SK-N-SH (cell line): Measurements from ENCODE around the gene FCHO2. TPM values are rescaled to one million over a fixed set of nuclear protein-coding genes. Genes with fewer than 3 reads are reported as not detected.

Source experiments
- CTCF ChIA-PET: fragments of 300-600, 350-600 bp; formaldehyde crosslinking; extraction: SDS; loops from one replicate; lab custom pipeline; 2021; lab: Yijun Ruan, JAX
- POLR2A ChIA-PET: fragments of 350-600 bp; sonication (Branson Sonifier 250); formaldehyde crosslinking; extraction: SDS; loops from one replicate; lab custom pipeline; 2020; ENCODE audit warnings: antibody characterized with exemption, inconsistent platforms; lab: Yijun Ruan, JAX
- DNase-seq: peaks from one replicate; pipeline ENCODE4 v3.0.0; 2012
- H2AFZ ChIP-seq: fragments of 200-600 bp; sonication (generic); 2 replicates; pipeline ENCODE4 v1.8.1; 2016; ENCODE audit warnings: antibody characterized with exemption, mild to moderate bottlenecking, low read depth
- H3F3A ChIP-seq: fragments of 200-600 bp; sonication (generic); replicated peaks from 2 replicates; pipeline ENCODE3; 2016; ENCODE audit warnings: antibody characterized with exemption, mild to moderate bottlenecking; ENCODE audit not compliant: insufficient read depth
- H3K27ac ChIP-seq, 2 experiments: fragments of 200-500 bp in 1 of 2; fragments of 200-600 bp in 1 of 2; sonication (Bioruptor generic) in 1 of 2; sonication (generic), shearing (Covaris generic) in 1 of 2; 2 replicates each; pipeline versions ENCODE4 v1.5.1 to v1.6.1; 2014 to 2016; ENCODE audit warnings: low read depth in 2 of 2, inconsistent platforms in 1 of 2, low read length in 1 of 2, mild to moderate bottlenecking in 1 of 2, mixed read lengths in 1 of 2
- H3K27me3 ChIP-seq: fragments of 200-600 bp; sonication (generic), shearing (Covaris generic); 2 replicates; pipeline ENCODE4 v1.6.1; 2016; ENCODE audit warnings: mixed run types; ENCODE audit not compliant: insufficient read depth
- H3K36me3 ChIP-seq, 2 experiments: fragments of 200-500 bp in 1 of 2; fragments of 200-600 bp in 1 of 2; sonication (Bioruptor generic) in 1 of 2; sonication (generic) in 1 of 2; replicated peaks in 1 of 2; 2 replicates each; pipeline versions ENCODE3 to v1.5.1; 2014 to 2016; ENCODE audit warnings: low read length in 1 of 2, mild to moderate bottlenecking in 1 of 2; ENCODE audit not compliant: insufficient read depth in 2 of 2, control insufficient read depth in 1 of 2
- H3K4me1 ChIP-seq, 2 experiments: fragments of 200-500 bp in 1 of 2; fragments of 200-600 bp in 1 of 2; sonication (Bioruptor generic) in 1 of 2; sonication (generic), shearing (Covaris generic) in 1 of 2; 2 replicates each; pipeline versions ENCODE4 v1.5.1 to v1.6.1; 2014 to 2016; ENCODE audit warnings: low read depth in 1 of 2, low read length in 1 of 2, mixed run types in 1 of 2; ENCODE audit not compliant: insufficient read depth in 2 of 2, control insufficient read depth in 1 of 2
- H3K4me2 ChIP-seq: fragments of 200-600 bp; sonication (generic), shearing (Covaris generic); 2 replicates; pipeline ENCODE4 v1.6.1; 2017; ENCODE audit warnings: mixed run types
- H3K4me3 ChIP-seq, 2 experiments: fragments of 200-500 bp in 1 of 2; fragments of 200-600 bp in 1 of 2; sonication (Bioruptor generic) in 1 of 2; sonication (generic), shearing (Covaris generic) in 1 of 2; 2 replicates each; pipeline versions ENCODE4 v1.5.1 to v1.8.1; 2014 to 2016; ENCODE audit warnings: low read depth in 2 of 2, inconsistent platforms in 1 of 2, low read length in 1 of 2, mild to moderate bottlenecking in 1 of 2, mixed read lengths in 1 of 2, moderate library complexity in 1 of 2
- H3K79me2 ChIP-seq: fragments of 200-600 bp; sonication (generic); 2 replicates; pipeline ENCODE4 v1.8.1; 2017; ENCODE audit warnings: mild to moderate bottlenecking; ENCODE audit not compliant: insufficient read depth
- H3K9ac ChIP-seq: fragments of 200-600 bp; sonication (generic); 2 replicates; pipeline ENCODE4 v1.6.1; 2017; ENCODE audit warnings: mixed run types
- H3K9me2 ChIP-seq: fragments of 200-600 bp; sonication (generic); 2 replicates; pipeline ENCODE4 v1.6.1; 2017; ENCODE audit warnings: mixed run types
- H3K9me3 ChIP-seq: fragments of 200-600 bp; sonication (generic); 2 replicates; pipeline ENCODE4 v1.6.1; 2017; ENCODE audit warnings: mixed run types, mild to moderate bottlenecking, moderate library complexity
- H4K20me1 ChIP-seq: fragments of 200-600 bp; sonication (generic); 2 replicates; pipeline ENCODE4 v1.6.1; 2017; ENCODE audit warnings: mild to moderate bottlenecking, mixed run types; ENCODE audit not compliant: insufficient read depth
- CHD2 ChIP-seq: fragments of 150-350 bp; IDR thresholded peaks from 2 replicates; pipeline ENCODE4 v1.6.1; 2018; ENCODE audit warnings: low read length; ENCODE audit not compliant: partially characterized antibody
- EP300 ChIP-seq, 2 experiments: IDR thresholded peaks; 2 replicates each; pipeline versions ENCODE4 v1.4.0 to v1.6.1; 2012; ENCODE audit warnings: borderline replicate concordance in 1 of 2, low read depth in 1 of 2, low read length in 1 of 2
- FOSL2 ChIP-seq: IDR thresholded peaks from 2 replicates; pipeline ENCODE4 v1.4.0; 2012; ENCODE audit warnings: low read depth, mild to moderate bottlenecking, moderate library complexity, borderline replicate concordance
- GABPA ChIP-seq: IDR thresholded peaks from 2 replicates; pipeline ENCODE4 v1.4.0; 2012; ENCODE audit warnings: low read depth, mild to moderate bottlenecking
- MXI1 ChIP-seq: IDR thresholded peaks from 2 replicates; pipeline ENCODE4 v1.6.1; 2012; ENCODE audit warnings: mild to moderate bottlenecking, low read depth, low read length, improper control_type of control experiment
- NFIC ChIP-seq: IDR thresholded peaks from 2 replicates; pipeline ENCODE4 v1.4.0; 2012; ENCODE audit warnings: borderline replicate concordance
- RXRA ChIP-seq: IDR thresholded peaks from 2 replicates; pipeline ENCODE4 v1.4.0; 2012; ENCODE audit warnings: low read depth, mild to moderate bottlenecking, borderline replicate concordance
- WGBS: methylation state at CpG from one replicate; pipeline ENCODE4 v1.1.6; 2017; ENCODE audit warnings: low lambda C conversion rate; 5-methylcytosine and 5-hydroxymethylcytosine counted together
- polyA plus RNA-seq, 3 experiments: library from polyadenylated mRNA; depleted of rRNA; stranded (reverse); fragments of >200 nt; gene quantifications; 2 replicates each; pipeline ENCODE4 v1.2.3, GENCODE V29; 2012
- TF ChIP-seq, protein P1 (sequence below): IDR thresholded peaks from 2 replicates; pipeline ENCODE4 v1.4.0; 2012; ENCODE audit warnings: low read depth
- TF ChIP-seq, protein P2 (sequence below): IDR thresholded peaks from 2 replicates; pipeline ENCODE4; 2012
- TF ChIP-seq, protein P3 (sequence below): fragments of 200-600 bp; sonication (generic); IDR thresholded peaks from 2 replicates; pipeline ENCODE4 v1.6.1; 2017; ENCODE audit warnings: antibody characterized with exemption, mild to moderate bottlenecking, moderate library complexity

Gene FCHO2
- polyA plus RNA-seq, 1 of the 3 experiments (the other 2 are of a cell fraction) = 5.2 TPM

DNA sequence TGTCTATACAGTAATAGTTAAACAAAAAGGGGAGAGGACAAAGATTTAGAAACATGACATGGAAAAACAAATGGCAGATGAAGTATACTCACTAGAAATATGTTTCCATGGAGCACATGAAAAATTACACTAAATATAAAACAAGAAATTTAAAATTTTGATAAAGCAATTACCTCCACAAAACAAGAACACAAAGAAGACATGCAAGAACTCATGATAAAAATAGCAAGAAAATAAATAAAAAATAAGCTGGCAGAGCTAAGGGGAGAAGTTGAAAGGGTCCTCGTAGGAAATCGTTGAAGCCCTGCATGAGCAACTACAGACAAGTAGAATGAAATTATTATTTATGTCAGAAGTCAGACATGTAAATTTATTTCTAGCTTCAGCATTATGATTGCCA, 141.9 kb downstream of the FCHO2 start:
- Histone ChIP-seq H4K20me1 (no peaks in the 10 kb centered on the region), H3K9me3 (peaks cover 13% of the 10 kb centered on the region; the same call in 1 of the 2 replicates), H3F3A (no peaks in the 10 kb centered on the region), H2AFZ (no peak overlapping the region), H3K79me2 (no peaks in the 10 kb centered on the region), H3K4me1 (no peaks in the 10 kb centered on the region; a peak in 1 of 4 replicates), H3K9me2 (no peaks in the 10 kb centered on the region), H3K36me3 (peaks cover 0 to 6% of the 10 kb centered on the region in 2 experiments), H3K4me2 (no peak overlapping the region), H3K27ac (no peak overlapping the region), H3K4me3 (no peak overlapping the region), H3K27me3 (no peaks in the 10 kb centered on the region), H3K9ac (no peak overlapping the region)
- ChIA-PET CTCF (interaction anchor here (2.2 kb wide), 1 partner anchor 14 kb away, joined by 6 read pairs; no protein-coding TSS in a partner anchor), POLR2A (no interaction called here)
- 51% methylated on average over 2 of the region's 2 CpGs for WGBS
- no peak for TF ChIP-seq MXI1
- TF ChIP-seq FOSL2 = no peak
- no peak for DNase-seq

DNA sequence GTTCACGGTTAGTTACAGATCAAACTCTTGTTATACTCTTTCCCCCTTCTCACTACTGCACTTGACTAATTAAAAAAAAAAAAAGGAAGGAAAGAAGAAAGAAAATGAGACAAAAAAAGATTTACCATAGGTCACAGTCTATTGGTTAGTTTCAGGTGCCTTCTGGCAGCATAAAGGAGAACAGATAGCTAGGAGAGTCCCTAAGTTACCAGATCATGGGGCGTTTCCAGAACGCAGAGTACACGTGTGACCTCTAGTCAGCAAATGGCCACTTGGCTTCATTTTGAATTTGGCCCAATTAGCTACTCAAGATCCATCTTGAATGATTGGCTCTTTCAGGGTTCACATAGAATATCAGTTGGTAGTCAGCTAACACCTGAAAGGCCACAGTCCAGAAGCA, 144.3 kb downstream of the FCHO2 start:
- no peaks in the 10 kb centered on the region for H3K79me2 ChIP-seq
- 94% methylated on average over 4 of the region's 4 CpGs for WGBS
- no peaks in the 10 kb centered on the region for H3K27me3 ChIP-seq
- DNase-seq = no peak
- H3F3A ChIP-seq = no peaks in the 10 kb centered on the region
- no peak overlapping the region for H3K4me3 ChIP-seq
- no peak overlapping the region for H2AFZ ChIP-seq
- H3K9me2 ChIP-seq = no peaks in the 10 kb centered on the region
- H4K20me1 ChIP-seq = no peaks in the 10 kb centered on the region
- no peak overlapping the region for H3K9ac ChIP-seq
- ChIA-PET POLR2A (no interaction called here), CTCF (interaction anchor here (1.4 to 1.5 kb wide), 2 partner anchors 17 to 101 kb away, joined by 3 read pairs; no protein-coding TSS in a partner anchor)
- no peak overlapping the region for H3K27ac ChIP-seq
- peaks cover 13% of the 10 kb centered on the region; the same call in 1 of the 2 replicates for H3K9me3 ChIP-seq
- no peak overlapping the region for H3K4me2 ChIP-seq
- H3K36me3 ChIP-seq = peaks cover 0 to 6% of the 10 kb centered on the region in 2 experiments
- H3K4me1 ChIP-seq = no peaks in the 10 kb centered on the region
- TF ChIP-seq CHD2 = no peak
- no peak for TF ChIP-seq RXRA
- TF ChIP-seq EP300 (IDR thresholded peaks at IDR 0.05; ENCODE audit: borderline replicate concordance in 1 of 2, low read depth in 1 of 2, low read length in 1 of 2) = no peak
- TF ChIP-seq, protein P1, sequence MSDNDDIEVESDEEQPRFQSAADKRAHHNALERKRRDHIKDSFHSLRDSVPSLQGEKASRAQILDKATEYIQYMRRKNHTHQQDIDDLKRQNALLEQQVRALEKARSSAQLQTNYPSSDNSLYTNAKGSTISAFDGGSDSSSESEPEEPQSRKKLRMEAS = no peak
- TF ChIP-seq GABPA = no peak
- TF ChIP-seq NFIC = no peak
- TF ChIP-seq, protein P2, sequence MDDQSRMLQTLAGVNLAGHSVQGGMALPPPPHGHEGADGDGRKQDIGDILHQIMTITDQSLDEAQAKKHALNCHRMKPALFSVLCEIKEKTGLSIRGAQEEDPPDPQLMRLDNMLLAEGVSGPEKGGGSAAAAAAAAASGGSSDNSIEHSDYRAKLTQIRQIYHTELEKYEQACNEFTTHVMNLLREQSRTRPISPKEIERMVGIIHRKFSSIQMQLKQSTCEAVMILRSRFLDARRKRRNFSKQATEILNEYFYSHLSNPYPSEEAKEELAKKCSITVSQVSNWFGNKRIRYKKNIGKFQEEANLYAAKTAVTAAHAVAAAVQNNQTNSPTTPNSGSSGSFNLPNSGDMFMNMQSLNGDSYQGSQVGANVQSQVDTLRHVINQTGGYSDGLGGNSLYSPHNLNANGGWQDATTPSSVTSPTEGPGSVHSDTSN = no peak
- TF ChIP-seq MXI1 = no peak
- TF ChIP-seq, protein P3, sequence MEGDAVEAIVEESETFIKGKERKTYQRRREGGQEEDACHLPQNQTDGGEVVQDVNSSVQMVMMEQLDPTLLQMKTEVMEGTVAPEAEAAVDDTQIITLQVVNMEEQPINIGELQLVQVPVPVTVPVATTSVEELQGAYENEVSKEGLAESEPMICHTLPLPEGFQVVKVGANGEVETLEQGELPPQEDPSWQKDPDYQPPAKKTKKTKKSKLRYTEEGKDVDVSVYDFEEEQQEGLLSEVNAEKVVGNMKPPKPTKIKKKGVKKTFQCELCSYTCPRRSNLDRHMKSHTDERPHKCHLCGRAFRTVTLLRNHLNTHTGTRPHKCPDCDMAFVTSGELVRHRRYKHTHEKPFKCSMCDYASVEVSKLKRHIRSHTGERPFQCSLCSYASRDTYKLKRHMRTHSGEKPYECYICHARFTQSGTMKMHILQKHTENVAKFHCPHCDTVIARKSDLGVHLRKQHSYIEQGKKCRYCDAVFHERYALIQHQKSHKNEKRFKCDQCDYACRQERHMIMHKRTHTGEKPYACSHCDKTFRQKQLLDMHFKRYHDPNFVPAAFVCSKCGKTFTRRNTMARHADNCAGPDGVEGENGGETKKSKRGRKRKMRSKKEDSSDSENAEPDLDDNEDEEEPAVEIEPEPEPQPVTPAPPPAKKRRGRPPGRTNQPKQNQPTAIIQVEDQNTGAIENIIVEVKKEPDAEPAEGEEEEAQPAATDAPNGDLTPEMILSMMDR = no peak
